Breast epithelium (tissue), 3 donors: Measurements from ENCODE around the gene ZSCAN20.

Experiments
- POLR2A ChIP-seq: fragments of 450-650 bp; IDR thresholded peaks from one replicate; pipeline ENCODE4 v1.6.1; 2016; ENCODE audit warnings: antibody characterized with exemption, mild to moderate bottlenecking, moderate library complexity
- POLR2AphosphoS5 ChIP-seq, 3 donors: sonication (generic); formaldehyde crosslinking; IDR thresholded peaks; one replicate each; pipeline ENCODE4 v1.6.1; 2017; ENCODE audit warnings: antibody characterized with exemption in 3 of 3
- TF ChIP-seq, protein P1 (sequence below), 3 donors: fragments of 450-650 bp; IDR thresholded peaks; one replicate each; pipeline ENCODE4 v1.5.1; 2016 to 2017; ENCODE audit warnings: antibody characterized with exemption in 3 of 3, mild to moderate bottlenecking in 3 of 3, moderate library complexity in 3 of 3

DNA sequence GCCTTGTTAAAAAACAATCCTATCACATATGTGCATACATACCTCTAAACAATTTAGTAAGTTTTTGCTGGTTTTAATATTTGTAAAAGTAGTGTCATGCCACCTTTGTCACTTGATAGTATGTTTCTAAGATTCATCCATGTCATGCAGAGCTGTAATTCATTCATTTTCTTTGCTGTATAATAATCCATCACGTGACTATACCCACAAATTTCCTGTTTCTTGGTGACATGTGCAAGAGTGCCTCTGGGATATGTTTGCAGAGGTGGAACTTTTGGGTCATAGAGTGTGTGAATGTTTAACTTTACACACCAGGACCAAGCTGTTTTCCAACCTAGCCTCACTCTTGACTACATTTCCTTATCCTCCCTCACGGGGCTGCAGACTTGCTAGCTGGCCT, 62.9 kb downstream of the ZSCAN20 start:
- TF ChIP-seq, protein P1, sequence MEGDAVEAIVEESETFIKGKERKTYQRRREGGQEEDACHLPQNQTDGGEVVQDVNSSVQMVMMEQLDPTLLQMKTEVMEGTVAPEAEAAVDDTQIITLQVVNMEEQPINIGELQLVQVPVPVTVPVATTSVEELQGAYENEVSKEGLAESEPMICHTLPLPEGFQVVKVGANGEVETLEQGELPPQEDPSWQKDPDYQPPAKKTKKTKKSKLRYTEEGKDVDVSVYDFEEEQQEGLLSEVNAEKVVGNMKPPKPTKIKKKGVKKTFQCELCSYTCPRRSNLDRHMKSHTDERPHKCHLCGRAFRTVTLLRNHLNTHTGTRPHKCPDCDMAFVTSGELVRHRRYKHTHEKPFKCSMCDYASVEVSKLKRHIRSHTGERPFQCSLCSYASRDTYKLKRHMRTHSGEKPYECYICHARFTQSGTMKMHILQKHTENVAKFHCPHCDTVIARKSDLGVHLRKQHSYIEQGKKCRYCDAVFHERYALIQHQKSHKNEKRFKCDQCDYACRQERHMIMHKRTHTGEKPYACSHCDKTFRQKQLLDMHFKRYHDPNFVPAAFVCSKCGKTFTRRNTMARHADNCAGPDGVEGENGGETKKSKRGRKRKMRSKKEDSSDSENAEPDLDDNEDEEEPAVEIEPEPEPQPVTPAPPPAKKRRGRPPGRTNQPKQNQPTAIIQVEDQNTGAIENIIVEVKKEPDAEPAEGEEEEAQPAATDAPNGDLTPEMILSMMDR (IDR thresholded peaks at IDR 0.05), result no peak
- TF ChIP-seq POLR2A (no peak), POLR2AphosphoS5 (IDR thresholded peaks at IDR 0.05) (no peak)
